OCI-LY3 (cell line): Measurements from ENCODE around the gene FAM184B.

Source experiments
- EZH2phosphoT487 ChIP-seq: fragments of 200-600 bp; shearing (Covaris generic); IDR thresholded peaks from 2 replicates; pipeline ENCODE4 v1.6.1; 2018; ENCODE audit warnings: antibody characterized with exemption, mixed run types, low read depth
- TF ChIP-seq, protein P1 (sequence below): fragments of 200-600, 300-600 bp; sonication (generic); IDR thresholded peaks from 2 replicates; pipeline ENCODE4 v1.5.1; 2014; ENCODE audit warnings: antibody characterized with exemption, low read length, low read depth

DNA sequence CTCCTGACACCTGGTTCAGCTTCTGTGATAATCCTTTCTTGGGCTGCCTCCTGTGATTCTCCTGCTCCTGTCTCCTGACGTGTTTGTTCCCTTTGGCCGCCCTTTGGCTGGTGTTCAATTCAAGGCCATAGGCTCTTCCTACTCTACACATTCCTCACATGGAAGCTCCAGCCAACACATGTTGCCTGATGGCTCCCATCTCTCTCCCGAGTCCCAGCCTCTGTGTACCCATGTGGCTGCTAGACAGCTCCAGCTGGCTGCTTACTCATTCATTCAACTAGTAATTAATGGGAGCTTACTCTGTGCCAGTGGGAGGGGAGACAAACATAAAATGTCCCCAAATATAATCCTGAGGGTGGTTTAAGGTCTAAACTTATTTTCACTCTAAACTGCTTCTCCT, 176.2 kb downstream of the FAM184B start:
- TF ChIP-seq EZH2phosphoT487 = no peak
- TF ChIP-seq, protein P1, sequence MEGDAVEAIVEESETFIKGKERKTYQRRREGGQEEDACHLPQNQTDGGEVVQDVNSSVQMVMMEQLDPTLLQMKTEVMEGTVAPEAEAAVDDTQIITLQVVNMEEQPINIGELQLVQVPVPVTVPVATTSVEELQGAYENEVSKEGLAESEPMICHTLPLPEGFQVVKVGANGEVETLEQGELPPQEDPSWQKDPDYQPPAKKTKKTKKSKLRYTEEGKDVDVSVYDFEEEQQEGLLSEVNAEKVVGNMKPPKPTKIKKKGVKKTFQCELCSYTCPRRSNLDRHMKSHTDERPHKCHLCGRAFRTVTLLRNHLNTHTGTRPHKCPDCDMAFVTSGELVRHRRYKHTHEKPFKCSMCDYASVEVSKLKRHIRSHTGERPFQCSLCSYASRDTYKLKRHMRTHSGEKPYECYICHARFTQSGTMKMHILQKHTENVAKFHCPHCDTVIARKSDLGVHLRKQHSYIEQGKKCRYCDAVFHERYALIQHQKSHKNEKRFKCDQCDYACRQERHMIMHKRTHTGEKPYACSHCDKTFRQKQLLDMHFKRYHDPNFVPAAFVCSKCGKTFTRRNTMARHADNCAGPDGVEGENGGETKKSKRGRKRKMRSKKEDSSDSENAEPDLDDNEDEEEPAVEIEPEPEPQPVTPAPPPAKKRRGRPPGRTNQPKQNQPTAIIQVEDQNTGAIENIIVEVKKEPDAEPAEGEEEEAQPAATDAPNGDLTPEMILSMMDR = no peak
